Karpas-422 (cell line): ENCODE results near the gene GABBR2. TPM values are rescaled to one million over a fixed set of nuclear protein-coding genes. Genes with fewer than 3 reads are reported as not detected.

Experiments used
- DNase-seq: peaks from one replicate; pipeline ENCODE4 v3.0.0-alpha.2; 2015
- H2AFZ ChIP-seq: fragments of 200-600 bp; sonication (generic); 2 replicates; pipeline ENCODE4 v1.6.1; 2014; ENCODE audit warnings: antibody characterized with exemption, low read length, mixed read lengths
- H3K27ac ChIP-seq: fragments of 200-600 bp; sonication (generic); 2 replicates; pipeline ENCODE4 v1.5.1; 2014; ENCODE audit warnings: mild to moderate bottlenecking, low read length, moderate library complexity
- H3K27me3 ChIP-seq: fragments of 200-600 bp; sonication (generic); 2 replicates; pipeline ENCODE4 v1.6.1; 2014; ENCODE audit warnings: low read length, mixed read lengths
- H3K36me3 ChIP-seq: fragments of 200-600 bp; sonication (generic); 2 replicates; pipeline ENCODE4 v1.6.1; 2014; ENCODE audit warnings: low read length, mixed read lengths; ENCODE audit not compliant: insufficient read depth
- H3K4me1 ChIP-seq: fragments of 200-600 bp; sonication (generic); 2 replicates; pipeline ENCODE4 v1.6.1; 2014; ENCODE audit warnings: mild to moderate bottlenecking, low read length, mixed read lengths
- H3K4me2 ChIP-seq: fragments of 200-600 bp; sonication (generic); 2 replicates; pipeline ENCODE4 v1.6.1; 2014; ENCODE audit warnings: low read length, low read depth, mild to moderate bottlenecking; ENCODE audit not compliant: poor library complexity, severe bottlenecking
- H3K4me3 ChIP-seq: fragments of 200-600 bp; sonication (generic); 2 replicates; pipeline ENCODE4 v1.5.1; 2014; ENCODE audit warnings: mild to moderate bottlenecking, antibody characterized with exemption, low read length, mixed read lengths
- H3K79me2 ChIP-seq: fragments of 200-600 bp; sonication (generic); 2 replicates; pipeline ENCODE4 v1.6.1; 2014; ENCODE audit warnings: mild to moderate bottlenecking, low read length, mixed read lengths
- H3K9ac ChIP-seq: fragments of 200-600 bp; sonication (generic); 2 replicates; pipeline ENCODE4 v1.6.0; 2014; ENCODE audit warnings: low read length
- H3K9me2 ChIP-seq: fragments of 200-600 bp; sonication (generic), shearing (Covaris generic); replicated peaks from 2 replicates; pipeline ENCODE4 v1.6.0; 2014; ENCODE audit warnings: mild to moderate bottlenecking, low read length, moderate library complexity; ENCODE audit not compliant: insufficient read depth
- H3K9me3 ChIP-seq: fragments of 300-700, 200-600 bp; sonication (generic); 2 replicates; pipeline ENCODE4 v1.6.1; 2014; ENCODE audit warnings: low read length, mixed read lengths
- H4K20me1 ChIP-seq: fragments of 200-600 bp; sonication (generic); 2 replicates; pipeline ENCODE4 v1.6.1; 2014; ENCODE audit warnings: mild to moderate bottlenecking, antibody characterized with exemption, low read length, low read depth; ENCODE audit not compliant: insufficient read depth
- total RNA-seq: library from RNA; depleted of rRNA; stranded (reverse); fragments of >200 nt; shearing (Covaris generic); gene quantifications from 2 replicates; pipeline ENCODE4 v1.2.3, GENCODE V29; 2014; ENCODE audit warnings: low replicate concordance

GABBR2 gene
- total RNA-seq, 1 experiment from 2014 or later: 0.30 TPM

DNA sequence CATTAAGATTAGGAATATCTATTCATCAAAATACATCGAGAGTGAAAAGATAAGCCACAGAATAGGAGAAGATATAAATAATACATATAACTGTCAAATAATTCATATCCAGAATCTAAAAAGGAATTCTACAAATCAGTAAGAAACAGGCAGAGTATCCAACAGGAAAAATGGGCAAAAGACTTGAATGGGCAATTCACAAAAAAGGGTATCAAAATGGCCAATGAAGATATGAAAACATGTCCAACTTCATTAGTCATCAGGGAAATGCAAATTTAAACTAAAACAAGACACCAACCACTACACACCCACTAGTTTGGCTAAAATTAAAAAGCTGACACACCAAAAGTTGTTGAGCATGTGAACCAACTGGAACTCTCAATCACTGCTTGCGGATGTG lies 246.4 kb downstream of the GABBR2 start:
- Histone ChIP-seq H3K27me3 (peaks cover 4% of the 10 kb centered on the region; the same call in 1 of the 2 replicates), H4K20me1 (no peaks in the 10 kb centered on the region), H3K9ac (no peak overlapping the region), H3K4me2 (no peak overlapping the region), H2AFZ (no peak overlapping the region), H3K79me2 (no peaks in the 10 kb centered on the region), H3K4me1 (no peaks in the 10 kb centered on the region), H3K36me3 (no peaks in the 10 kb centered on the region), H3K9me3 (peaks cover 13% of the 10 kb centered on the region), H3K27ac (no peak overlapping the region), H3K9me2 (no peaks in the 10 kb centered on the region), H3K4me3 (no peak overlapping the region)
- DNase-seq: no peak

DNA sequence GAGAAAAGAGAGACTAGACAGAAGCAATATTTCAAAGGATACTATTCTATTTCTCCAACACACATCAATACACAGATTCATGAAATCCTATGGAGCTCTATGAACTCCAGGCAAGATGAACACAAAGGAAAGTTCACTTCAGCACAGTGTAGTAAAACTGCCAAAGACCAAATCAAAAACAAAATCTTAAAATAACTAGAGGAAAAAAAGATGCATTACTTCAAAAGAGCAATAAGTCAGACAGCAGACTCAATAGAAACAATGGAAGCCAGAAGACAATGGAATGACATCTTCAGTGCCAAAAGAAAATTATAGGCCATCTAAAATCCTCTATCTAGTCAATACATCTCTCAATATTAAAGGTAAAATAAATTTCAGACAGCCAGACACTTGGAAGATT lies 248.0 kb downstream of the GABBR2 start:
- H2AFZ ChIP-seq: no peak overlapping the region
- no peak overlapping the region for H3K4me3 ChIP-seq
- peaks cover 13% of the 10 kb centered on the region for H3K9me3 ChIP-seq
- H3K27me3 ChIP-seq: peaks cover 4% of the 10 kb centered on the region; the same call in 1 of the 2 replicates
- no peak overlapping the region for H3K4me2 ChIP-seq
- H3K36me3 ChIP-seq: no peaks in the 10 kb centered on the region
- no peaks in the 10 kb centered on the region for H3K9me2 ChIP-seq
- H3K27ac ChIP-seq: no peak overlapping the region
- H3K4me1 ChIP-seq: no peaks in the 10 kb centered on the region
- no peaks in the 10 kb centered on the region for H4K20me1 ChIP-seq
- no peak overlapping the region for H3K9ac ChIP-seq
- no peaks in the 10 kb centered on the region for H3K79me2 ChIP-seq
- DNase-seq: no peak

DNA sequence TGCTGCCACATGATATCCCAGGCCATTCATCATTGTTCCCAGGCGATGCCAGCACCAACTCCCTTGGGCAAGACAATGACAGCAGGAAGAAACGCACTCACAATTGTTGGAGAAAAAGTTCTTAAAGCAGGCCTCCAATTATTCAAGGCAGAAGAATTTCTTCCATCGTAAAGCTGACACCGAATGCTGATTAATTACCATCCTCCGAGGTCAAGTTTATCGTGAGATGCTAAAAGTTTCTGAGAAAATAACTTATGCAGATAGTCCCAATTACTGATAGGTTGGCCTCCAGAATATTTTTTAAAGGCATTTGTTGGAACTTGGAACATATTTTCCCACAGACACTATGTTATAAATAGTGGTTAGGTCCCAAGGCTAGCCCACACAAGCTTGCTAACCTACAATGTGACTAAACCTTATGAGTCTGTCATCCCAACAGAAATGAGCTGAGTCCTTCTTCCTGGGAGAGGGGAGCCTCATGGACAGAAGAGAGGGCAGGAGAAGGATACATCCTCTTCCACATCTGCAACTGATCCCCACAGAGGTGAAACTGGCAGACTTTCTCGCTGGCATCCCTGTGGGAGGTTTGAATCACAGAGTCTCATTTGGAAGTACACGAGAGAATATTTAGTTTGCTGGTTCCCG lies 250.9 kb downstream of the GABBR2 start:
- Histone ChIP-seq H3K36me3 (no peaks in the 10 kb centered on the region), H3K9me2 (no peaks in the 10 kb centered on the region), H3K4me3 (no peak overlapping the region), H3K9ac (no peak overlapping the region), H3K4me2 (no peak overlapping the region), H2AFZ (no peak overlapping the region), H3K9me3 (peaks cover 13% of the 10 kb centered on the region), H3K4me1 (no peaks in the 10 kb centered on the region), H3K79me2 (no peaks in the 10 kb centered on the region), H3K27me3 (peaks cover 4% of the 10 kb centered on the region; the same call in 1 of the 2 replicates), H3K27ac (no peak overlapping the region), H4K20me1 (no peaks in the 10 kb centered on the region)
- no peak for DNase-seq

DNA sequence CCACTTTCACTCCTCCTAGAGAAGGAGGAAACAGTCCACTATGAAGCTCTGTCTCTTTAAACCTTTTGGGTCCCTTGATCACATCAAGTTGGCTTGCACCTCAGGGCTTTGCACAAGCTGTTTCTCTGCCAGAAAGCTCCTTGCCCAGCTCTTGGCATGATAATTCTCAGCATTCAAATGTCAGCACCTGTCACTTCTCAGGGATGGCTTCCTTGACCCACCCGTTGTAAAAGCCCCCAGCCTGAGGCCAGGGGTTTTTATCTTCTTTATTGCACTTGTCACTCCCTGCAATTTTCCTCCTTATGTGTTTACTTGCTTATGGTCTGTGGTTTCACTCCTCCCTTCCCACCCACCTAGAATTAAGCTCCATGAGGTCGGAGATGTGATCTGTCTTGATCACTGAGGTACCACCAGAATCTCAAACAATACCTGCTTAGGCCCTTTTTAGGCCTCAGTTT lies 252.6 kb downstream of the GABBR2 start:
- Histone ChIP-seq H3K9ac (no peak overlapping the region), H2AFZ (no peak overlapping the region), H3K27me3 (peaks cover 4% of the 10 kb centered on the region; the same call in 1 of the 2 replicates), H3K79me2 (no peaks in the 10 kb centered on the region), H3K36me3 (no peaks in the 10 kb centered on the region), H3K4me1 (no peaks in the 10 kb centered on the region), H3K4me3 (no peak overlapping the region), H3K9me2 (no peaks in the 10 kb centered on the region), H4K20me1 (no peaks in the 10 kb centered on the region), H3K9me3 (peaks cover 7% of the 10 kb centered on the region), H3K4me2 (no peak overlapping the region), H3K27ac (no peak overlapping the region)
- no peak for DNase-seq

DNA sequence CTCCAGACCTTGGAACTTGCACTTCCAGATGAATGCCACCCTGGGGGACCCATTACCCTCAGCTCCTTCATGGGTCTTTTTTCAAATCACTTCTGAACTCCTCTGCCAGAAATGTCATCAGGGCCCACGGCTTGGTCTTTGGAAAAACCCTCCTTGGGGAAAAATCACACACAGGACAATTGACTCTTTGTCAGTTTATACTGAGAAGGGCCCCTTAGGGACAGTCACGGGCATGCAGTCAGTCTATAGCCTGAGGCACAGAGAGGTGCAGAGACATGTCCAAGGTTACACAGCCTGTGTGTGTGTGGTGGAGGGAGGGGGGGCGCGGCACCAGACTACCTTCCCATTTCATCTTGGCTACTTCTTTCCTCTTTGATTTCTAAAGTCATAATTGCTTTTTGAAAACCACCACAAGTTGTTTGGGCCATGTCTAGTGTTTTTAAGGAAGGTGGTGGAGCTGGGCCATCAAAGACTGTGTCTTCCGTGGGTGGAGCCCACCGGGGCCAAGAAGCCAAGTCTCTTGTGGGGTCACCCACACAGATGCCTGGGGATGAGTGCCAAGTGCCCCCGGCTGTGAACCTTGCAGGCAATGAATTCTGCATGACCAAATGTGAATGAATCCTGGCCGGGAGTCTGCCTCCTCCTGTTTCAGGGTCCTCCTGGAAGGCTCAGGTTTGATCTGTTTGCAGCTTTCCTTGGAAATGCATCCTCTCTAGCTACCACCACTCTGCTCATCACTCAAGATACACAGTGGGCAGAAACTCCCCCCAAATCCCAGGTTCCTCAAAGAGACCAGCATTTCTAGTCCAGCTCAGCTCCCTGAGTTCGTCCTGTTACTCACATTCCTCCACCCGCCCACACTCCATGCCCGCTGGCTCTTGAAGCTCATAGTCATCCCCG lies 253.2 kb downstream of the GABBR2 start:
- H3K9me2 ChIP-seq: no peaks in the 10 kb centered on the region
- H3K9me3 ChIP-seq: peaks cover 1% of the 10 kb centered on the region
- no peak overlapping the region for H2AFZ ChIP-seq
- no peak overlapping the region for H3K4me3 ChIP-seq
- H3K4me1 ChIP-seq: no peaks in the 10 kb centered on the region
- DNase-seq: no peak
- H3K27ac ChIP-seq: no peak overlapping the region
- no peak overlapping the region for H3K9ac ChIP-seq
- no peaks in the 10 kb centered on the region for H3K36me3 ChIP-seq
- peaks cover 4% of the 10 kb centered on the region; the same call in 1 of the 2 replicates for H3K27me3 ChIP-seq
- no peak overlapping the region for H3K4me2 ChIP-seq
- H3K79me2 ChIP-seq: no peaks in the 10 kb centered on the region
- no peaks in the 10 kb centered on the region for H4K20me1 ChIP-seq

DNA sequence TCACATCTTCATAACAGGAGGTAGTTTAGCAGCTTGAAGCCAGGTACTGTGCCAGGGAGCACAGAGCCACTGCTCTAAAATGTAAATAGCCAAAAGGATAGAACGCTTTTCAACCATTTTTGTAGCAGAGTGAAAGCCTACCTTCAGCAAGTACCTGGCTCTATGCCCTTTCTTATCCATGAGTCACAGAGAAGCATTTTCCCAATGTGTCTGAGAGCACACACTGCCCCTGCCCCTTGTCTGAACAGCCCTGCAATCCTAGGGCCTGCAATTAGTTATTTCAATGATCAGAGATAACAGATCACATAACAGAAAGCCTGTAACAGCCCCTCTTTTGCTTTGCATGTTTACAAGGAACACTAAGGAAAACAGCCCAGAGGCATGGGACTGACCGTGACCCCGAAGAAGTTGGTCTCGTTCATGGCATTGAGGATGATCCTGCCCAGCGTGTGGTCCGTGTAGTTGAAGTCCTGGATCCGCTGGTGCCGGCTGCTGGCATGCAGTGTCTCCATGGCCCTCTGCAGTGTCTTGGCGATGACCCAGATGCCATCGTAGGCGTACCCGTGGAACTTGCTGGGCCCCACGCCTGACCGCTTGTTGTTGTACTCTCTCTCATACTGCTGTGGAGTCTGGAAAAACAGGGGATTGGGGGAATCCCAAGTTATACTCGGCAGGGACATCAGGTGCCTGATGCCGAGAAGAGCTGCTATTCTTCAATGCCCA lies 255.0 kb downstream of the GABBR2 start:
- Histone ChIP-seq H3K36me3 (no peaks in the 10 kb centered on the region), H3K27ac (no peak overlapping the region), H4K20me1 (no peaks in the 10 kb centered on the region), H3K4me2 (no peak overlapping the region), H3K79me2 (no peaks in the 10 kb centered on the region), H3K9me3 (no peaks in the 10 kb centered on the region), H3K9ac (no peak overlapping the region), H3K4me1 (no peaks in the 10 kb centered on the region), H3K4me3 (no peak overlapping the region), H3K27me3 (no peaks in the 10 kb centered on the region), H3K9me2 (no peaks in the 10 kb centered on the region), H2AFZ (no peak overlapping the region)
- no peak for DNase-seq

DNA sequence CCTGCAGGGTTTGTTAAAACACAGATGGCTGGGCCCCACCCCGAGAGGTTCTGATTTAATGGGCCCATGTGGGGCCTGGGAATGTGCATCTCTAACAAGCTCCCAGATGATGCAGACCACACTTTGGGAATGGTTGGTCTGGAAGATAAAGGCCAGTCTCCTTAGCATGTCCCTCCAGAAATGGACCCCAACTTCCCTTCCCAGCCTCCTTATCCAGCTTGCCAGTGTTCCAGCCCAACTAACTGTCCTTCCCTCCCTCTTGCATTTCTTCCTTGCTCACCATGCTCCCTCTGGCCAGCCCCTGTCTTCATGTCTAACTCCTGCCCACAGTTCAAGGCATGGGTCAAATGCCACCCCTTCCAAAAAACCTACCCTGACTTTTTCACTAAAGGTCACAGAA lies 257.2 kb downstream of the GABBR2 start:
- no peaks in the 10 kb centered on the region for H4K20me1 ChIP-seq
- no peaks in the 10 kb centered on the region for H3K4me1 ChIP-seq
- H3K27me3 ChIP-seq: no peaks in the 10 kb centered on the region
- H3K27ac ChIP-seq: no peak overlapping the region
- H3K9ac ChIP-seq: no peak overlapping the region
- no peak overlapping the region for H3K4me3 ChIP-seq
- no peak for DNase-seq
- no peaks in the 10 kb centered on the region for H3K9me3 ChIP-seq
- no peak overlapping the region for H3K4me2 ChIP-seq
- no peaks in the 10 kb centered on the region for H3K9me2 ChIP-seq
- no peak overlapping the region for H2AFZ ChIP-seq
- H3K36me3 ChIP-seq: no peaks in the 10 kb centered on the region
- H3K79me2 ChIP-seq: no peaks in the 10 kb centered on the region

DNA sequence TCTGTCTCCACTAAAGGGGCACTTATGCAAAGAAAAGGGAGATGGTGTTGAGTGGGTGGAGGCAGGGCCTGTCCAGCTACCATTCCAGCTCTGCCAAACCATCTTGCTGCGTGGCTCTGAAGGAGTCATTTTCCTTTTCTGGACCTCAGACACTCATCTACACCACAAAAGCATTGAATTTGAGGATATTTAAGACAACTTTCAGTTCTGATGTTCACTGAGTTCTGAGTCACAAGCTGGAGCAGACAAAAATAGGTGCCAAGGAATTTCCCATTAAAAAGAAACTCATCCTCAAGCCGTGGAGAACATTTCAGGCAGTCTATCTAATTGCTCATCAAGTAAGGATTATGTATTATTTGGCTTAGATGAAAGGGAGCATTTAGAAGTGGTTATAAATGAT lies 258.2 kb downstream of the GABBR2 start:
- no peaks in the 10 kb centered on the region for H3K4me1 ChIP-seq
- H3K36me3 ChIP-seq: no peaks in the 10 kb centered on the region
- H3K4me2 ChIP-seq: no peak overlapping the region
- no peaks in the 10 kb centered on the region for H3K9me2 ChIP-seq
- no peak overlapping the region for H3K27ac ChIP-seq
- H2AFZ ChIP-seq: no peak overlapping the region
- H3K9me3 ChIP-seq: no peaks in the 10 kb centered on the region
- no peaks in the 10 kb centered on the region for H4K20me1 ChIP-seq
- H3K4me3 ChIP-seq: no peak overlapping the region
- no peak for DNase-seq
- H3K9ac ChIP-seq: no peak overlapping the region
- no peaks in the 10 kb centered on the region for H3K79me2 ChIP-seq
- H3K27me3 ChIP-seq: no peaks in the 10 kb centered on the region
